Activated CD4-positive, CD25-positive, alpha-beta regulatory T cell treated with anti-CD3 and anti-CD28 coated beads, Interleukin-2, amount 50 U/mL, for 16 hours (primary cell): Measurements from ENCODE around the gene GP2.
"Not testable (repeated sequence)": the region's sequence is repeated elsewhere in the genome, so short reads cannot be mapped to it uniquely, and the experiment has no call there.

Source experiments
- DNase-seq: peaks from one replicate; pipeline ENCODE4 v3.0.0-alpha.2; 2020; ENCODE audit warnings: low read depth, low spot score

GP2 gene

GRCh38 chr16:20325005-20325404 lies 2.3 kb downstream of the GP2 start:
- no peak for DNase-seq

GRCh38 chr16:20323591-20324117 lies 3.7 kb downstream of the GP2 start:
- no peak for DNase-seq

GRCh38 chr16:20322696-20323095 lies 4.6 kb downstream of the GP2 start:
- DNase-seq, result no peak

GRCh38 chr16:20321671-20322070 lies 5.6 kb downstream of the GP2 start:
- no peak for DNase-seq

- DNase-seq, result not testable (repeated sequence)
Observed at GRCh38 chr16:20321051-20321450, 6.3 kb downstream of the GP2 start.

GRCh38 chr16:20320592-20320991 lies 6.7 kb downstream of the GP2 start:
- DNase-seq, result no peak

GRCh38 chr16:20320178-20320577 lies 7.1 kb downstream of the GP2 start:
- no peak for DNase-seq

GRCh38 chr16:20319406-20319805 lies 7.9 kb downstream of the GP2 start:
- no peak for DNase-seq

- DNase-seq, result no peak
Observed at GRCh38 chr16:20318437-20318836, 8.9 kb downstream of the GP2 start.

GRCh38 chr16:20318006-20318405 lies 9.3 kb downstream of the GP2 start:
- no peak for DNase-seq

GRCh38 chr16:20317117-20317516 lies 10.2 kb downstream of the GP2 start:
- no peak for DNase-seq

- no peak for DNase-seq
Observed at GRCh38 chr16:20316715-20317114, 10.6 kb downstream of the GP2 start.

- no peak for DNase-seq
Observed at GRCh38 chr16:20315764-20316163, 11.5 kb downstream of the GP2 start.

GRCh38 chr16:20314575-20314974 lies 12.7 kb downstream of the GP2 start:
- no peak for DNase-seq

GRCh38 chr16:20313741-20314140 lies 13.6 kb downstream of the GP2 start:
- no peak for DNase-seq

- not testable (repeated sequence) for DNase-seq
Observed at GRCh38 chr16:20312536-20313095, 14.7 kb downstream of the GP2 start.

GRCh38 chr16:20311548-20311947 lies 15.8 kb downstream of the GP2 start:
- no peak for DNase-seq

- DNase-seq, result no peak
Observed at GRCh38 chr16:20310421-20311395, 16.6 kb downstream of the GP2 start.

- DNase-seq, result no peak
Observed at GRCh38 chr16:20309786-20310185, 17.5 kb downstream of the GP2 start.

- no peak for DNase-seq
Observed at GRCh38 chr16:20308801-20309590, 18.3 kb downstream of the GP2 start.

- DNase-seq, result no peak
Observed at GRCh38 chr16:20308266-20308665, 19.0 kb downstream of the GP2 start.

GRCh38 chr16:20307791-20308190 lies 19.5 kb downstream of the GP2 start:
- DNase-seq, result no peak
